ENCODE results near the gene HPS5. TPM values are rescaled to one million over a fixed set of nuclear protein-coding genes. Genes with fewer than 3 reads are reported as not detected.
A peak's percentile ranks its signal among the peaks of the same experiment; 100 is the strongest.
"Not testable (repeated sequence)": the region's sequence is repeated elsewhere in the genome, so short reads cannot be mapped to it uniquely, and the experiment has no call there.

Gene HPS5
- total RNA-seq, 6 donors from 2014 or later, result 18.6 to 40.9 (median 31.1) TPM

- ATAC-seq (ENCODE audit: low FRiP score in 2 of 2) (peak in 1 of 2 donors; percentile 81), DNase-seq (peak in 1 of 2 donors; percentile 64)
- no peak for TF ChIP-seq EP300 (IDR thresholded peaks at IDR 0.05)
- peak in 1 of 2 donors; percentile 9 for TF ChIP-seq POLR2AphosphoS5 (IDR thresholded peaks at IDR 0.05)
- peaks cover 4 to 40% (median 15%) of the 10 kb centered on the region in 4 donors for H3K36me3 ChIP-seq
- 78 to 80% methylated on average over 5 of the region's 5 CpGs for WGBS, 2 donors
- no peak overlapping the region for H3K4me3 ChIP-seq
- H3K4me1 ChIP-seq, result no peaks in the 10 kb centered on the region
- peak overlapping the region in 3 of 4 donors; percentile 1 to 67 (median 54) for H3K27ac ChIP-seq
- H3K9me3 ChIP-seq, result no peaks in the 10 kb centered on the region
- H3K27me3 ChIP-seq, result no peaks in the 10 kb centered on the region
Observed at GRCh38 chr11:18277565-18278271, 44.2 kb downstream of the HPS5 start.

DNA sequence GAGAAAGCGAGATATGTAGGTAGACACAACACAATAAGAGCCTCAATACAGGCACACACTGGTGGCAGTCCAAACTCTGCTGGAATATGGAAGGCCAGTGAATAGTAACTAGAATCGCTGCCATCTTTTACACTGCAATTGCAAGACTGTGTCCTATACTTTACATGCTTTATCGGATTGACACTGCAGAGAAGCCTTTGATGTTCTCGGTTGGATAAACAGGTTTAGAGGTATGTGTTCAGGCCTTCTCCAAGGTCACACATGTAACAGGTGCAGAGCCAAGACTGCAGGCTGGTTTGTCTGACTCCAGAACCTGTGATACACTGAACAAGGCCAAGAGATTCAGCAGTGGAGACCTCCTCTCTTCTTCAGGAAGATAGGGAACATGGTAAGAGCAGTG is 50.7 kb downstream of the HPS5 start:
- Histone ChIP-seq H3K9me3 (no peaks in the 10 kb centered on the region), H3K4me1 (no peaks in the 10 kb centered on the region), H3K36me3 (no peaks in the 10 kb centered on the region), H3K27me3 (no peaks in the 10 kb centered on the region), H3K27ac (no peak overlapping the region), H3K4me3 (no peak overlapping the region)
- 78 to 80% methylated on average over 4 of the region's 4 CpGs for WGBS, 2 donors
- DNase-seq, result no peak
- no peak for ATAC-seq (ENCODE audit: low FRiP score in 2 of 2)
- TF ChIP-seq CTCF (IDR thresholded peaks at IDR 0.05) (no peak), POLR2A (IDR thresholded peaks at IDR 0.05) (no peak), POLR2AphosphoS5 (IDR thresholded peaks at IDR 0.05) (no peak), EP300 (IDR thresholded peaks at IDR 0.05) (no peak)

DNA sequence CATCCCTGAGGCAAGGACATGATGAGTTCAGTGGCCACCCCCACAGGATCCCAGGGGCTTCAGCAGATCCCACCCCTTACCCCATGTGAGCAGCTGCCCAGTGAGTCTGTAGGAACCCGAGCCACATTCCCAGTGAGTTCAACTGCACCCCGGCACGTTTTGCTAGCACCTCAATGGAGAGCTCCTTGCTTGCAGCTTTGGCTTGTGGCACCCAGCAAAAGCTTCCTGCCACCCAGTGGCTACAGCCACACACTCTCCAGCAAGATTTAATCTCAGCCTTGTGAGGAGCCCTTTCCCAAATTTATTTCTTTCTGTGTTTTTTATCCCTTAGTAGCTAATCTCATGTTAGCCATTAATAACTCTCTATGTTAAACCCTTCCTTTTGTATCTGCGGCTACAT is 51.8 kb downstream of the HPS5 start:
- TF ChIP-seq EP300 (IDR thresholded peaks at IDR 0.05) (no peak), POLR2A (IDR thresholded peaks at IDR 0.05) (no peak), POLR2AphosphoS5 (IDR thresholded peaks at IDR 0.05) (no peak), CTCF (IDR thresholded peaks at IDR 0.05) (no peak)
- Histone ChIP-seq H3K4me1 (peaks cover 0 to 10% (median 0%) of the 10 kb centered on the region in 4 donors), H3K36me3 (no peaks in the 10 kb centered on the region), H3K27me3 (no peaks in the 10 kb centered on the region), H3K4me3 (no peak overlapping the region), H3K27ac (no peak overlapping the region), H3K9me3 (no peaks in the 10 kb centered on the region)
- no peak for DNase-seq
- ATAC-seq (ENCODE audit: low FRiP score in 2 of 2), result no peak
- 78 to 89% methylated on average over 1 to 4 of the region's 4 CpGs for WGBS, 2 donors

- not testable (repeated sequence) for H3K27me3 ChIP-seq; H3K36me3 ChIP-seq; H3K4me1 ChIP-seq; H3K27ac ChIP-seq; DNase-seq; H3K4me3 ChIP-seq; H3K9me3 ChIP-seq; ATAC-seq (ENCODE audit: low FRiP score in 2 of 2)
- WGBS, 2 donors, result no CpG with 5 or more reads among the region's 5 CpGs
Observed at GRCh38 chr11:18269252-18269651, 52.7 kb downstream of the HPS5 start.

DNA sequence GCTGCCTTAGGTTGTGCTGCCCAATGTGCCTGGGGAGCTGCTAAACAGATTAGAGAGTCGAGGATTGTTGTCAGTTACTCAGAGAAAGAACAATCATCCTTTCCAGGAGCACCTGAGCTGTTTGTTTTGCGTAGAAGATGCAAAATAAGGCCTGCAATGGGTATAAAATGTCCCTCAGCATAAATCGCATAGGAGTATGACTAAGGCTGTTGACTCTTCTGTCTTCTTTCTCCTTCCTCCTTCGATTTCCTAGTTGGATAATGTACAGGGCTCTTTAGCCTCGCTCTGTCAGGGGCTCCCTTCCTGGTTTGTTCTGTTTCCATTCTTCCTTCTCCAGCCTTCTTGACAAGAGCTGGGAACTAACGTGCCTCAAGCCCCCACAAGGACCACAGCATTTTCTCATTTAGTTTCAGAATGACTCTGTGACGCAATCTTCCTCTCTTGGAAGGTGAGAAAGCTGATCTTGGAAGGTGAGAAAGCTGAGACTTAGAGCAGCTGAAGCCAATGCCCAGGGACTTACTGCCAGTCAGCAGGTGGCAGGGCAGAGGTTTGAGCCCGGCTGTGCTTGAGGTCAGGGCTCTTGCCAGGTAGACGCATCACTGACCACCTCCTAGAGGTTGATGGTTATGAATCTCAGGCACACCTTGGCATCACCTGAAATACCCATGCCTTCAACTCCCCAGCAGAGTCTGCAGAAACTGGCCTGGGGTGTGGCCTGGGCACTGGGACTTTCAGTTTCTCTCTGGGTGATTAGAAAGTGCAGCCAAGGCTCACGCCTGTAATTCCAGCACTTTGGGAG is 54.4 kb downstream of the HPS5 start:
- not testable (repeated sequence) for H3K36me3 ChIP-seq; DNase-seq; H3K4me1 ChIP-seq; H3K27me3 ChIP-seq; ATAC-seq (ENCODE audit: low FRiP score in 2 of 2); H3K4me3 ChIP-seq; H3K9me3 ChIP-seq
- H3K27ac ChIP-seq, result peak overlapping the region in 1 of 4 donors; percentile 26
- WGBS, 2 donors, result 71% methylated on average over 5 of the region's 10 CpGs; no CpG with 5 or more reads in 1 of the 2 donors

DNA sequence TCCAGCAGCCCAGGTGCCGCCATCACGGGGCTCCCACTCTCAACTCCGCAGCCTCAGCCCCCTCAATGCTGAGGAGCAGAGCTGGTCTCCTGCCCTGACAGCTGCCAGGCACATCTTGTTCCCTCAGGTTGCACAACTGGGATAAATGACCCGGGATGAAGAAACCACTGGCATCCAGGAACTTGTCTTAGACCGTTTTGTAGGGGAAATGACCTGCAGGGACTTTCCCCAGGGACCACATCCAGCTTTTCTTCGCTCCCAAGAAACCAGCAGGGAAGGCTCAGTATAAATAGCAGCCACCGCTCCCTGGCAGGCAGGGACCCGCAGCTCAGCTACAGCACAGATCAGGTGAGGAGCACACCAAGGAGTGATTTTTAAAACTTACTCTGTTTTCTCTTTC is 56.0 kb downstream of the HPS5 start, which contains the start of gene SAA1:
SAA1 (plus strand) TSS at position 316 of the 400 bp plus-strand sequence. CDS start 624 bp downstream, outside the sequence.
- peak; percentile 55 to 59 for TF ChIP-seq POLR2AphosphoS5 (IDR thresholded peaks at IDR 0.05)
- no peak for TF ChIP-seq CTCF (IDR thresholded peaks at IDR 0.05)
- peak in 1 of 4 donors; percentile 11 for TF ChIP-seq POLR2A (IDR thresholded peaks at IDR 0.05)
- peak in 3 of 4 donors; percentile 57 to 89 (median 59) for TF ChIP-seq EP300 (IDR thresholded peaks at IDR 0.05)
- 57 to 87% methylated on average over 2 to 8 of the region's 8 CpGs for WGBS, 2 donors
- Histone ChIP-seq H3K36me3 (no peaks in the 10 kb centered on the region), H3K9me3 (no peaks in the 10 kb centered on the region), H3K4me1 (peaks cover 0 to 10% (median 0%) of the 10 kb centered on the region in 4 donors), H3K4me3 (no peak within 1 kb of the TSS), H3K27ac (peak within 1 kb of the TSS in 1 of 4 donors; percentile 19), H3K27me3 (no peaks in the 10 kb centered on the region)
- peak in 1 of 2 donors; percentile 45 for DNase-seq
- no peak for ATAC-seq (ENCODE audit: low FRiP score in 2 of 2)

All from upper lobe of left lung (tissue), 6 donors.